ENCODE data around the gene CFDP1.

Gene CFDP1

DNA sequence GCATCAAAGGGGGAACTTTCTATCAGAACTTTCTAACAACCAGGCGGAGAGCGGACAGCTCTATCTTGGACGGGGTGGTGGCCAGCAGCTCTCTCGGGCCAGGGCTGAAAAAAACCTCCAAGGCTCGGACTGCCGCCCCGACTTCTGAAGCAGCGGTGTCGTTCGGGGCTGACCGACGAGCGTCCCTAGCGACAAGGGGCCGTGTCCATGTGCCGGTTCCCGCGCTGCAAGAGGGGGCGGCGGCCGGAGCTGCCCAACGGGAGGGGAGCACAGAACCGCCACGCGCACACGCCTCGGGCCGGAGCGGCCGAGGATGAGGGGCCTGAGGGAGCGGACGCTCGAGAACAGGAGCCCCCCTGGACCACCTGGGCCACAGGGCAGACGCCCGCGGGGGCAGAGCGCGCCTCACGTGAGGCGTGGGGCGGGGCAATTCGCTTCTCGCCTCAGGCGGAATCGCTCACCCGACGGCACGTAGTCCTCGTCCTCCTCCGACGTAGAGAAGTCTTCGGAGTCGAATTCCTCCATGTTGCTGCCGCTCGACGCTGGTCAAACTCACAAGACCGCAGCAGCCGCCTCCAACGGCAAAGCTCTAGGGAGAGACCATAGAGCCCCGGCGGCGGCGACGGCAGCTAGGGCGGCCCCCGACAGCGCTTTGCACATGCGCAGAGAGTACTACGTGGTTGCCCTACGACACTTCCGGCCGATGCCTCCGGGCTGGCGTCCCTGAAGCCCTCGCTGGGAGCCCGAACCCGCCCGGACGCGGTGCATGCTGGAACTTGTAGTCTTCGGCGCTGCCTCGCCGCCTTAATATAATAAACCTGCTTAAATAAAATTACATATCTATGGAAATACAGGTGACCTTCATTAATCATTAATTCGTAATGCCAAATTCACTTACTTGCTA, at the start of gene CFDP1:
Gene CFDP1, minus strand, starts transcription at position 676 of the 904 bp plus-strand sequence. Its CDS starts 151 bp downstream, at position 525.
- peak; percentile 94 for DNase-seq

DNA sequence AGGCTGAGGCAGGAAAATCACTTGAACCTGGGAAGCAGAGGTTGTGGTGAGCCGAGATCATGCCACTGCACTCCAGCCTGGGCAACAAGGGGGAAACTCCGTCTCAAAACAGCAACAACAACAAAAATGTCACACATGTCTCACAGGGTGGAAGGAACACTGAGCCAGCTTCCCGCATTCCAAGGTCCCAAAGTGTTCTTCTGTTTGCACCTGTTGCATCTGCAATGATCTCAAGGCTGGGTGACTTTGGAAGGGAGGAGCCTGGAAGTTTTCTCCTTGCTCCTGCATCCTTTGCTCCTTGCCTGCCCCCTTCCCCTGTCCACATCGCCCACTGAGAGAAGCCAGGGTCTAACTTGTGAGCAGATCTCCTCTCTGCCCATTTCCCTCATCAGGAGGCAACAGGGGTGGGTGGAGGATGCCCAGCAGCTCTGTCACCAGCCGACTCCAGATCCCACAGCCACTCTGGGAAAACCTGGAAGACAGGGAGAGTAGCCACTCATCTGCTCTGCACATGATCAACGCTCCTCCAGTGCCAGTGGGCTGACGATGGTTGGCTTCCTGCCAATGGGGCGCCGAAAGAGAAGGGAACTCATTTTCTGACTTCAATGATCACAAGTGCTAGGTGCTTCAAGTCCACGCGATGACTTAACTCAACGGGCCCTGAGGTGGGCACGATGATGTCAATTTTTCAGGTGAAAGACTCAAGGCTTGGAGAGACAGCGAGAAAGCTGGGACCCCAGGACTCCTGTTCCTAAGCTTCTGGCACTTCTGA, 49.3 kb upstream of the CFDP1 start:
- no peak for DNase-seq

DNA sequence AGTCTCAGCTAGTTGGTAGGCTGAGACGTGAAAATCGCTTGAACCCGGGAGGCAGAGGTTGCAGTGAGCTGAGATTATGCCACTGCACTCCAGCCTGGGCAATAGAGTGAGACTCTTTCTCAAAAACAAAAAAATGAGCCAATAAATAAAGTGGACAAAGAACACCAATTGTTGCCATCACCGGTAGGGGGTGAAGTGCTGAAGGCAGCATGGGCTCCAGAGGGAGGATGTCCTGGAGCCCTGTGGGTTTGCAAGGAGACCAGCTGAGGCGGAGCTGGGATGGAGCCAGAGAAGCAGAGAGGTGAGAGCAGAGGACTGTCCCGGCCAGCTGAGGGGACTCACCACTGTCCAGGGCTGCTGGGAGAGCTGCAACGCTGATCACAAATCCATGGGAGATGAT, 48.2 kb upstream of the CFDP1 start:
- DNase-seq: no peak

DNA sequence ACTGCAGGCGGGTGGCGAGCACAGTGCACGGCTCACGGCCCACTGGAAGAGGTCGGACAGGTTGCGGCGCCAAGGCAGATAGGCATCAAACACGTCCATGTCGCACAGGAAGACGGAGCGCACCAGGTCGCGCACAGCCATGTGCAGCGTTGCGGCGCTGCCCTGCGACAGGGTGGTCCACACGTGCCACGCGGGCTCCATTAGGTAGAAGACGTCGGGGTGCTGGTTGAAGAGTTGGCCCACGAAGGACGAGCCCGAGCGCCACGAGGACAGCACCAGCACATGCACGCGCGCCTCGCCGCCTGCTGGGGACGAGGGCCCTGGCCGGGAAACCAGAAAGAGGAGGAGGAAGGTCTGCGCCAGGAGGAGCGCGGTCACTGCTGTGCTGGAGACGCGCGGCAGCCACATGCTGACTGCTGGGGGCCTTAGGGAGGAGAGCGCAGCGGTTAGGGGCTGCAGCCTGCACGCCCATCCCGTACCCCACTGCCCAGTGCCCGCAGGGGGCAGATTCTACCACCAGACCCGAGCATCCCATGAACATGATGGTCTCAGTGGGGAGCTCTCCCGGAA, 46.2 kb upstream of the CFDP1 start:
- no peak for DNase-seq

DNA sequence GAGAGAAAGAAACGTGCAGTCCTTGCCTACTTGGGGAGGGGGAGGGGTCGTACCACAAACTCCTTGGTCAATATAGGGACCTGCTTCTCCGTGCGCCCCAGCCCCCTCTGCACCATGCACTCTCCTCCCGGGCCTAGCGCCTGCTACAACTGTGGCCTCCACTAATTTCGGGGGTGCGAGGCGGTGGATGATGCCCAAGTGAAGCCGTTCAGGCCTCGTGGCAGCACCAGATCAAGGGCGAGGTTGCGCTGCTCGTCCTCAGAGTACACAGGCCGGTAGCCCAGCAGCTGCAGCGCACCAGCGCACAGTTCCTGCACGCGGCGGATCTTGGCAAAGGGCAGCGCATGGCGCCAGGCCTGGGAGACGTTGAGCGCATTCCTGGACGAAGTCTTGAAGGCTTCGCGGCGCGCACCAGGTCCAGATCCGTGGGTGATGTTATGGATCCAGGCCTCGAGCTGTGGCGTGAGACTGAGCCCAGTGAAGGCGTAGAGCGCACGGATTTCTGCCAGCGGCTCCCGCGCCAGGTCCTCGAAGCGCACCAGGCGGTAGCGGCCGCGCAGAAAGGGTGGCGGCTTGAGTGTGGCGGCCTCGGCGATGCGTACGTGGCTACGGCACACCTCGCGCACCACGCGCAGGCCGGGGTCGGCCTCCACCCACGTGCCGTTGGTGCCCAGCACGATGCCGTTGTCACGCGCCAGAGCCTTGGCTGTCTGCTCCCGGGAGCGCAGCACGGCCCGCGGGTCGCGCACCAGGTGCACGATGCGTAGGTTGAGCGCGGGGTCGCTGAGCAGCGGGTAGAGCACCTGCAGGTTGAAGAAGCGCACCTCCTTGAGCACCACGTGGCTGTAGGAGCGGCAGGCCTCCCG, 45.4 kb upstream of the CFDP1 start:
- no peak for DNase-seq

DNA sequence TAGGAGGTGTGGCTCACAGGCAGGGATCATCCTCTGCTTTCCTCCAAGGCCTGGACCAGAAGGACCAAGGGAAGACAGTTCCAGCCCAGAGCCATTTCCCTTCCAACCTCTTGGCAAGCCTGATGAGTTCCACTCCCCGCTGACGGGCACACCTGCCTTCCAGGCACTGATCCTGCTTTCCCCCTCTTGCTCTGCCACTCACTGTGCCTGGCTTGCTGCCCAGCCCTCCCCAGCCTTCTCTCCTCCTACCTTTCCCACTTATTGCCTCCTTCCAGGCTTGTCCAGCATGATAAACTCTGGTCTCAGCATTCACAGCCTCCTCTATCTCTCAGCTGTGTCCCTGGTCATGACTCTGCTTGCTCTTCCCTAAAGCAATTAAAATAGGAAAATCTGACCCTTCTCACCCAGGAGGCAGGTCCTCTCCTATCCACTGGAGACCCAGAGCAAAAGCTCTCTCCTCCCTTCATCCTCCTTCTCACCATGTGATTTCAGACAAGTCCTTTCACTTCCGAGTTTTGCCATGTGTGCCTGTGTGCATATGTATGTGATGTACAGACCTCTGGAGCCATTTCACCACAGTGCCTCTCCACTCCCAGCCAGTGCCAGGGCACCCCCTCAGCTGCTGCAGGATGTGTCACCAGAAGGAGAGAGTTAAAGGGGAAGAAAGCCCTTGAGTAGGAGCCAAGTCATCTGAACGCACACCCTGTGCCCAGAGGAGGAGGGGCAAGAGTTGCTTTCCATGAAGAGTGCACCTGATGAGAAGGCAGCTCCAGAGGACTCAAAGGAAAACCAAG, 44.6 kb upstream of the CFDP1 start:
- no peak for DNase-seq

DNA sequence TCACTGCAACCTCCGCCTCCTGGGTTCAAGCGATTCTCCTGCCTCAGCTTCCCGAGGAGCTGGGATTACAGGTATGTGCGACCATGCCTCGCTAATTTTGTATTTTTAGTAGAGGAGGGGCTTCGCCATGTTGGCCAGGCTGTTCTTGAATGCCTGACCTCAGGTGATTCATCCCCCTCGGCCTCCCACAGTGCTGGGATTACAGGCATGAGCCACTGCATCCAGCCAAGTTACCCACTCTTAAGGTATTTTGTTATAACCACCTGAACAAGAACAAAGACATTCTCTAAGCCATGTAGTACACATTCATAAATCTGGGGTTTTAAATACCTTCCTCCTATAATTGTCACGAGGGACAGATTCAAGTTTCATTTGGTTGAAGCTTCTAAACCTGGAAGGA, 43.5 kb upstream of the CFDP1 start:
- DNase-seq: no peak

DNA sequence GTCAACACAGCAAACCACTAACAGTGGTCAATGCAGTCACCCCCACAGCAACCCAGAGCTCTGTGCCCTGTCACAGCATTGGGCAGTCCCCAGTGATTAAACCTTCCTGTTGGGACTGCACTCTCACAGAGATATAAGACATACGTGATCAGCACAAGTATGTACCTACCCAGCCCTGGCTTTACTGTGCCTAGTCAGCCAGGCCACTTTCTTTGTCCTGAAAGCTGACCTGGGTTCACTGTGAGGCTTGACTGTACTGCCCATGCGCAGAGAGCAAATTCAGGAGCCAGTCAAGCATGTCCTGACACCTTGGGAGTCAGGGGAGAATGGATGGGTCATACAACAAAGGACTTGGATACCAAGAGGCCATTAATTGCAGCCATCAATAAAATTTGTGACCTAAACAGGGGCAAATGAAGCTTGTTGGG, 42.1 kb upstream of the CFDP1 start:
- DNase-seq: no peak

DNA sequence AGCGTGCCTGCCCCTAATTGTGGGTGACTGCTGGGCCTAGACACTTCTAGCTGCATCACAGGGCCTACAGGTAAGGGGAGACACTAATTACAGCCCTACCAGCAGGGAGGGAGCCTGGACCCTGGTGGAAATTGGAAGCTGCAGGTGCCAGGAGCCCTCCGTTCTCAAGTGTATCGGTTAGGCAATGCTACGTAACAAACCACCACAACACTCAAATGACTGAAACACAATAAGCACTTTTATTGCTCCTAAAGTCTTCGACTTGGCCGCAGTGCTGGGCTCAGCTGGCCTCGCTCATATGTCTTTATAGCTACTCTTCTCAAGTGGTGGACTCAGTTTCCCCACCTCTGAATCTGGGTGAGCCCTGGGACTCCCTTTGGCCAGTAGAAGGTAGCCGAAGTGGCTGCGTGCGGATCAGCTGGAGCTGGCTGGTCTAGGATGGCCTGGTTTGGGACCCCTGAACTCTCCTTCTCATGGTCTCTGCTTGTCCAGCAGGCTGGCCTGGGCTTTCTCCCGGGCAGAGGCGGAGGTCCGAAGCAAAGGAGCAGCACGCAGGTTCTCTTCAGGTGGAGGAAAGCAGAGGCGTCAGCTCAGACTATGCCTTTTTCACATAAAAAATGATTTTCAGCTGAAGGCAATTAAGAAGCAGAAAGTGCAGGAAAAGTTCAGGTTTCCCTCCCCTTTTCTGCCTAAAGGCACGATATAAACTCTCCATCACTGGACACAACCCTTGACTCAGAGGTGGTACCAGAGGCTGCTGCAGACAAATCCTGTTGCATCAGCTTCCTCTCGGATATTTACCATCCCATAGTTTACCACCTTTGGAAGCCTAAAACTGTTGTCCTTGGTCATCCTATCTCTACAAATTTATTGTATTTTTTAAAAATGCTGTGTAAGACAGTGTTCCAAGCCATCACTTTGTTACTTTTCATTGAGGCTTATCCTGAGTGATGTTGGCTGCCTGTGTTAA, 39.9 kb upstream of the CFDP1 start:
- DNase-seq: no peak

DNA sequence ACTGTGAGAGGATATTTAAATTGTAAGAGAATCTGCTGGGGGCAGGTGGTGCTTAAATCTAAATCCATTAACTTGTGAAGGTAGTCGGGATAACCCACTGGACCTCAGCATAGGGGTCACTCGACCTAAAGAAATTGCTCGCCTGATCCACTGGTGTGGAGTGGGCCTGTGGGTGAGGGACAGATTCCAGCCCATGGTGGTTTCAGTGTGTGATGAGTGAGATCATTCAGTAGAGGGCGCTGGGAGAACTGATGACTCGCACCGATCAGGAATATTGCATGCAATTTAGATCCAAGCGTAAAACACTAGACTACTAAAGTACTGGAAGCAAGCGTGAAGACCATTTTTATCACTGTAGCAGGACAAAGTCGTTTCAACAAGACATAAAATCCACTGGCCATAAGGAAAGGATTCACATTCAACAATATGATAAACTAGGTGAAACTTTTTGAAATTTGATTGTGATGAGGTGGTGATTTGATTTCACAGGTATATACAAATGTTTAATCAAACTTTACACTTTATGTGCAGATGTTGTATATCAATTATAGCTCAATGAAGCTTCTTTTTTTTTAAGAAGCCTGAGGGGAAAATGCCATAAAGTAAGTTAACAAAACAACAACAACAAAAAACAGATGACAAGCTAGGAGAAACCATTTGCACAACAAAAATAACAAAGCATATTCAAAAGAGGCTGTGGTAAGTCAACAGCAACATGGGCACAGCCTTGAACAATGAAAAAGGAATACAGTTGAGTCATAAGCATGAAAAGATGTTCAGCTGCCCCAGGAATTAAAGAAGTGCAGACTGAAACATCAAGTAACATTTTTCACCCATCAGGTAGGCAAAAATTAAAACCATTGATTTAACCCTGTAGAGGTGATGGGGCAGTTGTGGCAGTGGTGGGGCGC, 38.7 kb upstream of the CFDP1 start:
- DNase-seq: peak; percentile 62

DNA sequence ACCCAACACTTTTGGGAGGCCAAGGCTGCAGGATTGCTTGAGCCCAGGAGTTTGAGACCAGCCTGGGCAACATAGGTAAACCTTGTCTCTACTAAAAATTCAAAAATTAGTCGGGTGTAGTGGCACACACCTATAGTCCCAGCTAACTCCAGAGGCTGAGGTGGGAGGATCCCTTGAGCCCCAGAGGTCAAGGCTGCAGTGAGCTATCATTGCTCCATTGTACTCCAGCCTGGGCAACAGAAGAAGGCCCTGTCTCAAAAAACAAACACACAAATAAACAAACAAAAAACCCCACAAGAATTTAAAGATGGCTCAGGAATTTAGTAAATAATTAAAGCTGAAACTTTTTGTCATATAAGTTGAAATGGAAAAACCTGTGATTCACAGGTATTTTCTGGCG, 33.5 kb upstream of the CFDP1 start:
- no peak for DNase-seq

DNA sequence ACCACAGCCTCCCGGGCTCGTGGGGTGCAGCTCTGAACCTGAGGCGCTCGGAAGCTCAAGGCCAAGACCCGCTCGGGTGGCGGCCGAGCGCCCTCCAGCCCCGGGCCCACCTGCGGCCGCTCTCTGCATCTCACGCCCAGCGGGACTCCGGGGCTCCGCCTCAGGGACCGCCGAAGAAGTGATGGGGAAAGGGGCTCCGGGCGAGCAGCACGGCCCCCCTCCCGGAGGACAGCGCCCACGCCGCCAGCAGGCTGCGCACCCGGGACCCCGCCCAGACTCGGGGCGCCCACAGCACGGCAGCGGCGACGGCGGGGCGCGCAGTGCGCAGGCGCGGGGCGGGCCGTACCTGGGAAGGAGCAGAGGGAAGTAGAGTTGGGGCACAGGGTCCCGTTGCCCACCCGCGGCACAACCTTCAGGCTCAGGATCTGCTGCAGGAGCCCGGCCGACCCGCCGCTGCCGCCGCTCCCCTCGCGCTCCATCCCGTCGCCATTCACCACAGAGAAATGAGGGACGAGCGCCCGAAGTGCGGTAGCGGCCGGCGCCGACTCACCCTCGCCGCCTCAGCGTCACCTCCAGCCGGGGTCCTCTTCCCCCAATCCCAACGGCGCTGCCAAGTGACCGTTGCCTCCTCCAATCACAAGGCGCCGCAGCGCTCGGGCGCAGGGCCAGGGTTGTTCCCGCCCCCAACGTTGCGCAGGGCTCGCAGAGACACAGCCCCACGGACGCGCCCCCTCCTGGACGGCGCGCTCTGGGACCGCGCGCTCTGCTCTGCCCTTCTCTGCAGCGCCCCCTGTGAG, 31.0 kb upstream of the CFDP1 start, which contains the start of gene TMEM170A:
Gene TMEM170A, minus strand, starts transcription at position 568 of the 797 bp plus-strand sequence. Its CDS starts 89 bp downstream, at position 479.
- DNase-seq: peak; percentile 99

DNA sequence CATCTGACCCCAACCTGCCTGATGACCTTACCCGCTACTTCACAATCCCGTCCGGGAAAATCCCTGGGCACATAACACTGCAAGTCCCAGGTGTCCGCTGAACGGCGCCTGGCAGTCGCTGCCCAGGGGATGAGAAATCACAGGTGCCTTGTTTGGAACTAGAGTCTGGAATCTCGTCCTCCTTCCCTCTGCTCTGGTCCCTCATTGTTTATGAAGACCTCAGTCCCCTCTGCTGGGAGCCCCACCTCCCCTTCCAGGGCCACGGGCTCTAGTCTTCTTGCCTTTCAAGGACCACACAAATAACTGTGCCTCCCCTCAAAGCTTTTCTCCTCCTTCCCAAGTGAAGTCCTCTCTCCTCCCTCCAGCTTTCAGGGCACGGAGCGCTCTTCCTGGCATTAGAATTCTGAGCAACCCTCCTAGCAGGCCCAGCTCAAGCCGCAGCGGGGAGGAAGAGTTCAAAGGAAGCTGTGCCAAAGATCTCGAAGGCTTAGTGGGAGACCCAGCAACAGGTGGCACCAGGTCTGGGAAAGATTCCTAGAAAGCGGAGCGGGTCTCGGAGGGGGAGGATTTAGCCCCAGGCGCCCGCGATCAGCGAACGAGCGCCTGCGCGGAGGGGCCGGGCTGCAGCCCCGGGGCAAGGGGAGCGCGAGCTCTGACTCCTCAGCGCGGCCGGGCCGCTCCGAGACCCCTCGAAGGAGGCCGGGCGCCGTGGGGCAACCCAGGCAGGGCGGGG, 30.3 kb upstream of the CFDP1 start:
- peak; percentile 11 for DNase-seq

DNA sequence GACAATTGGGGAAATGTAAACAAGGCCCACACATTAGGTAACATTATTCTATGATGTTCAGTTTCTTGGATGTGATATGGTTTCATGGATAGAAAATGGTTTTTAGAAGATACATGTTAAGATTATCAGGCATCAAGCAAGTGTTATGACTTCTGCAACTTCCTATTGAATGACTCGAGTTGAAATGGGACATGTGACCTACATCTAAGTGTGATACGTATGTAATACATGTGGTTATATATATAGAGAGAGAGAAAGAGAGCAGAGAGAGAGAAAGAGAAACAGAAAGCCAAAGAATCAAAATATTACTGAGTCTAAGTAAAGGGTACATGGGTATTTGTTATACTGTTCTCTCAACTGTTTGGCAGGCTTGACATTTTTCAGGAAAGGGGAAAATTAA, 29.5 kb upstream of the CFDP1 start:
- DNase-seq: no peak

DNA sequence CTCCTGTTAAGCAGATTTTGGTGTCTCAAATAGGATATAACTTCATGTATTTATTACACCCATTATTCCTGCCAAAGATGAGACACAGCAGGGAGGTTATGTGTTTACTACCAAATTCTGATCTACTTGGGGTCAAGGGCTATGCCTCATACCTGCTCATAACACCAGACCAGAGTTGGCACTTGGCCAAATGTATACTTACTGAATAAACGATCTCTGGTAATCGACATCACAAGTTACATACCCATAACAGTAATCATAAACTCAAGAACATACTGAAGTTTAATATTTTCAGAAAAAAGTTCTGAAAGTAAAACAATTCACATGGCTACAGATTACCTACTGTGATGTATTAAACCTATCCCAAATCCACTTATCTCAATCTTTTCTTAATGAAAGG, 28.3 kb upstream of the CFDP1 start:
- DNase-seq: no peak

DNA sequence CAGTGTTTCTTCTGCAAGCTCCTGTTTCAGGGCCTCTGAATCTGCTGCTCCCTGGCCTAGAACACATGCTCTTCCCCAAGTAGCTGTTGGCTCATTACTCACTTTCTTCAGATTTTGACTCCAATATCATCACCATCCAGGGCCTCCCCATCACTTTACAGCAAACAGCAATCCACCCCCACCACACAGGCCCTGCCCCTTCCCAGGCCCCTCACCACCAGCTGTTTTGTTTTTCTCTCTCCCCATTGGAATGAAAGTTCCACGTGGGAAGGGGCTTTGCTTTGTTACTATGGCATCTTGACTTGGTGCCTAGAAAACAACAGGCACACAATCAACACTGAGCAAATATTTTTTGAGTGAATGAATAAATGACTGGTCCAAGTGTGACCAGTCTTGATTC, 27.1 kb upstream of the CFDP1 start:
- peak; percentile 9 for DNase-seq

DNA sequence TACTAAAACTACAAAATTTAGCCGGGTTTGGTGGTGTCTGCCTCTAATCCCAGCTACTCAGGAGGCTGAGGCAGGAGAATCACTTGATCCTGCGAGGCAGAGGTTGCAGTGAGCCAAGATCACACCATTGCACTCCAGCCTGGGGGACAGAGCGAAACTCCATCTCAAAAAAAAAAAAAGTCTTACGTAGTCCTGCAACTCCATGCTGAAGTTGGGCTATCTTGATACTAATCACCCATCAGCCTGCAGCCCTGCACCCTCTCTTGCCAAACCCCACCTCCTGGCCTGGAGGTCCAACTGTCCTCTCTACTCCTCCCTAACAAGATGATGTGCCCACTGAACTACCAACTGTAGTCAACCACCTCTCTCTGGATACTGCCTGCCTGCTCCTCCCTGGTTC, 26.4 kb upstream of the CFDP1 start:
- DNase-seq: no peak

DNA sequence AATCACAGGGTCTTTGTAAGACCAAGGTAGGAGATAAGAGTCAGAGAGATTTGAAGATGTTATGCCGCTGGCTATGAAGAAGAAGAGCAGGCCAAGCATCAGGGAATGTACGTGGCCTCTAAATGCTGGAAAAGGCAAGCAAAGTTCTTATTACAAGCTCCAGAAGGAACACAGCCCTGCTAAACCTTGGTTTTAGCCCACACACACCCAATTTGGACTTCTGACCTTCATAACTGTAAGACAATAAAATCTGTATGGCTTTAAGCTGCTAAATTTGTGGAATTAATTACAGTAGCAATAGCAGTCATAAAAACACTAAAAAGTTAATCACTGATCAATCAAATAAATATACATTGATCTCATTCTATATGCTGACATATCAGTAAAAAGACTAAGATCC, 25.1 kb upstream of the CFDP1 start:
- DNase-seq: no peak

Data from fibroblast of upper back skin (primary cell).